ENCODE data around the gene FGF14.

DNA sequence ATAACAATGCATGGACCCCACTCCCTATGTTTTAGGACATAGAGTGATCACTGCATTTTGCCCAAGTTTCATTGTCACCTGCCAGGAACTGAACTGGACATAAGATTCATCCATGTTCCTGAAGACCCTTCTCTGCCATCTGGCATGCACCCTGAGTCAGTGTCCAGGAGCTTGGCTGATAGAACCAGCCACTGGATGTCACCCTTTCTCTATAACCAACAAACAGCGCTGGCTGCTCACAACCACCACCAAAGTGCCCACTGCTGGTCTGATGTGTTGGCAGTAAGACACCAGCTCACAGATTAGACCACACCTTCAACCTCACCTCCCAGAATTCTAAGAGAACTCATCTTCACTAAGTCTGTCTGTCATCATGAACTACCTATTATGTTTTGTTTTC is 616.0 kb downstream of the FGF14 start:
- TF ChIP-seq, protein P1, sequence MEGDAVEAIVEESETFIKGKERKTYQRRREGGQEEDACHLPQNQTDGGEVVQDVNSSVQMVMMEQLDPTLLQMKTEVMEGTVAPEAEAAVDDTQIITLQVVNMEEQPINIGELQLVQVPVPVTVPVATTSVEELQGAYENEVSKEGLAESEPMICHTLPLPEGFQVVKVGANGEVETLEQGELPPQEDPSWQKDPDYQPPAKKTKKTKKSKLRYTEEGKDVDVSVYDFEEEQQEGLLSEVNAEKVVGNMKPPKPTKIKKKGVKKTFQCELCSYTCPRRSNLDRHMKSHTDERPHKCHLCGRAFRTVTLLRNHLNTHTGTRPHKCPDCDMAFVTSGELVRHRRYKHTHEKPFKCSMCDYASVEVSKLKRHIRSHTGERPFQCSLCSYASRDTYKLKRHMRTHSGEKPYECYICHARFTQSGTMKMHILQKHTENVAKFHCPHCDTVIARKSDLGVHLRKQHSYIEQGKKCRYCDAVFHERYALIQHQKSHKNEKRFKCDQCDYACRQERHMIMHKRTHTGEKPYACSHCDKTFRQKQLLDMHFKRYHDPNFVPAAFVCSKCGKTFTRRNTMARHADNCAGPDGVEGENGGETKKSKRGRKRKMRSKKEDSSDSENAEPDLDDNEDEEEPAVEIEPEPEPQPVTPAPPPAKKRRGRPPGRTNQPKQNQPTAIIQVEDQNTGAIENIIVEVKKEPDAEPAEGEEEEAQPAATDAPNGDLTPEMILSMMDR (IDR thresholded peaks at IDR 0.05): no peak
- TF ChIP-seq POLR2AphosphoS5 (IDR thresholded peaks at IDR 0.05): no peak
- TF ChIP-seq POLR2A (IDR thresholded peaks at IDR 0.05): no peak
